Measurements from ENCODE around the gene RALGPS2. TPM values are rescaled to one million over a fixed set of nuclear protein-coding genes. Genes with fewer than 3 reads are reported as not detected.

Gene RALGPS2
- total RNA-seq, 6 experiments from 2014 or later = 21.0 to 38.3 (median 28.4) TPM

- Histone ChIP-seq H3K36me3 (no peaks in the 10 kb centered on the region), H3K27me3 (no peaks in the 10 kb centered on the region), H3K9me3 (no peaks in the 10 kb centered on the region), H3K4me1 (no peaks in the 10 kb centered on the region), H3K27ac (no peak overlapping the region), H3K4me3 (no peak overlapping the region)
- intact Hi-C loops (cut with DNase I) = no loop called here
- ATAC-seq (peak in 1 of 4 donors; percentile 13), DNase-seq (no peak)
- WGBS (ENCODE audit: insufficient coverage, low coverage, low lambda C conversion rate, missing lambda C conversion rate) = 71% methylated on average over 8 of the region's 11 CpGs
- TF ChIP-seq POLR2A (IDR thresholded peaks at IDR 0.05) (no peak), CTCF (IDR thresholded peaks at IDR 0.05) (no peak)
Observed at GRCh38 chr1:178938101-178938958, 213.3 kb downstream of the RALGPS2 start.

- intact Hi-C loops (cut with DNase I) = no loop called here
- DNase-seq = no peak
- TF ChIP-seq POLR2A (IDR thresholded peaks at IDR 0.05) (no peak), CTCF (IDR thresholded peaks at IDR 0.05) (no peak)
- no peaks in the 10 kb centered on the region for H3K9me3 ChIP-seq
- no peak overlapping the region for H3K27ac ChIP-seq
- no peaks in the 10 kb centered on the region for H3K4me1 ChIP-seq
- H3K36me3 ChIP-seq = no peaks in the 10 kb centered on the region
- peak in 1 of 4 donors; percentile 28 for ATAC-seq
- H3K27me3 ChIP-seq = no peaks in the 10 kb centered on the region
- no peak overlapping the region for H3K4me3 ChIP-seq
- WGBS (ENCODE audit: insufficient coverage, low coverage, low lambda C conversion rate, missing lambda C conversion rate) = 0% methylated on average over 1 of the region's 10 CpGs
Observed at GRCh38 chr1:178938959-178939317, 213.9 kb downstream of the RALGPS2 start.

GRCh38 chr1:178939338-178940067 is 214.5 kb downstream of the RALGPS2 start:
- no peak overlapping the region for H3K27ac ChIP-seq
- TF ChIP-seq CTCF (IDR thresholded peaks at IDR 0.05) = no peak
- TF ChIP-seq POLR2A (IDR thresholded peaks at IDR 0.05) = no peak
- no peaks in the 10 kb centered on the region for H3K27me3 ChIP-seq
- H3K9me3 ChIP-seq = no peaks in the 10 kb centered on the region
- intact Hi-C loops (cut with DNase I) = loop anchor here in 1 of 2 donors (5.0 kb wide), 1 partner anchor 422 kb away; no protein-coding TSS in a partner anchor
- H3K4me1 ChIP-seq = no peaks in the 10 kb centered on the region
- no peaks in the 10 kb centered on the region for H3K36me3 ChIP-seq
- 78% methylated on average over 11 of the region's 15 CpGs for WGBS (ENCODE audit: insufficient coverage, low coverage, low lambda C conversion rate, missing lambda C conversion rate)
- H3K4me3 ChIP-seq = no peak overlapping the region
- ATAC-seq (peak in 1 of 4 donors; percentile 17), DNase-seq (no peak)

- 82% methylated on average over 6 of the region's 7 CpGs for WGBS (ENCODE audit: insufficient coverage, low coverage, low lambda C conversion rate, missing lambda C conversion rate)
- H3K4me1 ChIP-seq = no peaks in the 10 kb centered on the region
- DNase-seq = no peak
- no peak overlapping the region for H3K27ac ChIP-seq
- H3K36me3 ChIP-seq = no peaks in the 10 kb centered on the region
- H3K27me3 ChIP-seq = no peaks in the 10 kb centered on the region
- no peak overlapping the region for H3K4me3 ChIP-seq
- H3K9me3 ChIP-seq = no peaks in the 10 kb centered on the region
- ATAC-seq = no peak
- no peak for TF ChIP-seq CTCF (IDR thresholded peaks at IDR 0.05)
- no peak for TF ChIP-seq POLR2A (IDR thresholded peaks at IDR 0.05)
- intact Hi-C loops (cut with DNase I) = loop anchor here in 1 of 2 donors (5.0 kb wide), 1 partner anchor 423 kb away; no protein-coding TSS in a partner anchor
Observed at GRCh38 chr1:178940068-178940765, 215.2 kb downstream of the RALGPS2 start.

All from right lobe of liver (tissue), 6 donors.